ENCODE data around the gene ABCC1. TPM values are rescaled to one million over a fixed set of nuclear protein-coding genes. Genes with fewer than 3 reads are reported as not detected.

ABCC1 gene
- polyA plus RNA-seq, 1 donor from 2014 or later, result 3.0 TPM

DNA sequence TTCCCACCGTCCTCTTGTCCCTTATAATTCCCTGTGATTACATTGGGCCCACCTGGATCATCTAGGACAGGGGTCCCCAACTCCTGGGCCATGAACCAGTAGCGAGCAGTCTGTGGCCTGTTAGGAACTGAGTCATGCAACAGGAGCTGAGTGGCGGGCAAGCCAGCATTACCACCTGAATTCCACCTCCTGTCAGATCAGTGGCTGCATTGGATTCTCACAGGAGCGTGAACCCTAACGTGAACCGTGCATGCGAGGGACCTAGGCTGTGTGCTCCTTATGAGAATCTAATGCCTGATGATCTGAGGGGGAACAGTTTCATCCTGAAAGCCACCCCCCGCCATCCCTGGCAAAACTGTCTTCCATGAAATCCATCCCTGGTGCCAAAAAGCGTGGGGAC, 36.8 kb downstream of the ABCC1 start:
- no peak overlapping the region for H3K9ac ChIP-seq (ENCODE audit: low read length)
- no peaks in the 10 kb centered on the region for H3K9me3 ChIP-seq (ENCODE audit: low read length)
- H3K4me3 ChIP-seq (ENCODE audit: low read length), result no peak overlapping the region
- no peaks in the 10 kb centered on the region for H3K27me3 ChIP-seq (ENCODE audit: insufficient read depth, low read depth, low read length)
- H3K36me3 ChIP-seq (ENCODE audit: insufficient read depth, low read length), result no peaks in the 10 kb centered on the region
- H3K79me2 ChIP-seq (replicated peaks; ENCODE audit: insufficient read depth, low read length), result no peaks in the 10 kb centered on the region
- H2AFZ ChIP-seq (ENCODE audit: low read depth, low read length), result no peak overlapping the region
- H4K20me1 ChIP-seq (ENCODE audit: insufficient read depth), result no peaks in the 10 kb centered on the region
- H3K27ac ChIP-seq (ENCODE audit: low read length), result no peak overlapping the region
- no peak overlapping the region for H3K4me2 ChIP-seq (ENCODE audit: low read length)
- TF ChIP-seq, protein P1, sequence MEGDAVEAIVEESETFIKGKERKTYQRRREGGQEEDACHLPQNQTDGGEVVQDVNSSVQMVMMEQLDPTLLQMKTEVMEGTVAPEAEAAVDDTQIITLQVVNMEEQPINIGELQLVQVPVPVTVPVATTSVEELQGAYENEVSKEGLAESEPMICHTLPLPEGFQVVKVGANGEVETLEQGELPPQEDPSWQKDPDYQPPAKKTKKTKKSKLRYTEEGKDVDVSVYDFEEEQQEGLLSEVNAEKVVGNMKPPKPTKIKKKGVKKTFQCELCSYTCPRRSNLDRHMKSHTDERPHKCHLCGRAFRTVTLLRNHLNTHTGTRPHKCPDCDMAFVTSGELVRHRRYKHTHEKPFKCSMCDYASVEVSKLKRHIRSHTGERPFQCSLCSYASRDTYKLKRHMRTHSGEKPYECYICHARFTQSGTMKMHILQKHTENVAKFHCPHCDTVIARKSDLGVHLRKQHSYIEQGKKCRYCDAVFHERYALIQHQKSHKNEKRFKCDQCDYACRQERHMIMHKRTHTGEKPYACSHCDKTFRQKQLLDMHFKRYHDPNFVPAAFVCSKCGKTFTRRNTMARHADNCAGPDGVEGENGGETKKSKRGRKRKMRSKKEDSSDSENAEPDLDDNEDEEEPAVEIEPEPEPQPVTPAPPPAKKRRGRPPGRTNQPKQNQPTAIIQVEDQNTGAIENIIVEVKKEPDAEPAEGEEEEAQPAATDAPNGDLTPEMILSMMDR (IDR thresholded peaks at IDR 0.05; ENCODE audit: poor library complexity, severe bottlenecking), result no peak
- TF ChIP-seq EZH2 (IDR thresholded peaks at IDR 0.05; ENCODE audit: borderline replicate concordance, insufficient read depth, low read length, poor library complexity, severe bottlenecking), result no peak
- TF ChIP-seq RAD21 (conservative IDR thresholded peaks at IDR 0.05), result no peak
- TF ChIP-seq, protein P2, sequence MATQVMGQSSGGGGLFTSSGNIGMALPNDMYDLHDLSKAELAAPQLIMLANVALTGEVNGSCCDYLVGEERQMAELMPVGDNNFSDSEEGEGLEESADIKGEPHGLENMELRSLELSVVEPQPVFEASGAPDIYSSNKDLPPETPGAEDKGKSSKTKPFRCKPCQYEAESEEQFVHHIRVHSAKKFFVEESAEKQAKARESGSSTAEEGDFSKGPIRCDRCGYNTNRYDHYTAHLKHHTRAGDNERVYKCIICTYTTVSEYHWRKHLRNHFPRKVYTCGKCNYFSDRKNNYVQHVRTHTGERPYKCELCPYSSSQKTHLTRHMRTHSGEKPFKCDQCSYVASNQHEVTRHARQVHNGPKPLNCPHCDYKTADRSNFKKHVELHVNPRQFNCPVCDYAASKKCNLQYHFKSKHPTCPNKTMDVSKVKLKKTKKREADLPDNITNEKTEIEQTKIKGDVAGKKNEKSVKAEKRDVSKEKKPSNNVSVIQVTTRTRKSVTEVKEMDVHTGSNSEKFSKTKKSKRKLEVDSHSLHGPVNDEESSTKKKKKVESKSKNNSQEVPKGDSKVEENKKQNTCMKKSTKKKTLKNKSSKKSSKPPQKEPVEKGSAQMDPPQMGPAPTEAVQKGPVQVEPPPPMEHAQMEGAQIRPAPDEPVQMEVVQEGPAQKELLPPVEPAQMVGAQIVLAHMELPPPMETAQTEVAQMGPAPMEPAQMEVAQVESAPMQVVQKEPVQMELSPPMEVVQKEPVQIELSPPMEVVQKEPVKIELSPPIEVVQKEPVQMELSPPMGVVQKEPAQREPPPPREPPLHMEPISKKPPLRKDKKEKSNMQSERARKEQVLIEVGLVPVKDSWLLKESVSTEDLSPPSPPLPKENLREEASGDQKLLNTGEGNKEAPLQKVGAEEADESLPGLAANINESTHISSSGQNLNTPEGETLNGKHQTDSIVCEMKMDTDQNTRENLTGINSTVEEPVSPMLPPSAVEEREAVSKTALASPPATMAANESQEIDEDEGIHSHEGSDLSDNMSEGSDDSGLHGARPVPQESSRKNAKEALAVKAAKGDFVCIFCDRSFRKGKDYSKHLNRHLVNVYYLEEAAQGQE (IDR thresholded peaks at IDR 0.05; ENCODE audit: borderline replicate concordance), result no peak
- no peak for TF ChIP-seq SMC3 (conservative IDR thresholded peaks at IDR 0.05; ENCODE audit: poor library complexity)
- no peak for TF ChIP-seq EP300 (conservative IDR thresholded peaks at IDR 0.05; ENCODE audit: poor library complexity, severe bottlenecking)
- TF ChIP-seq POLR2AphosphoS5 (IDR thresholded peaks at IDR 0.05), result no peak
- no peak for TF ChIP-seq TAF1 (IDR thresholded peaks at IDR 0.05; ENCODE audit: low read depth)
- TF ChIP-seq MXI1 (conservative IDR thresholded peaks at IDR 0.05; ENCODE audit: poor library complexity, severe bottlenecking), result no peak
- H3F3A ChIP-seq (ENCODE audit: insufficient read depth, low read length, poor library complexity, severe bottlenecking), result no peaks in the 10 kb centered on the region
- H3K9me2 ChIP-seq (ENCODE audit: insufficient read depth, low read length), result no peaks in the 10 kb centered on the region

DNA sequence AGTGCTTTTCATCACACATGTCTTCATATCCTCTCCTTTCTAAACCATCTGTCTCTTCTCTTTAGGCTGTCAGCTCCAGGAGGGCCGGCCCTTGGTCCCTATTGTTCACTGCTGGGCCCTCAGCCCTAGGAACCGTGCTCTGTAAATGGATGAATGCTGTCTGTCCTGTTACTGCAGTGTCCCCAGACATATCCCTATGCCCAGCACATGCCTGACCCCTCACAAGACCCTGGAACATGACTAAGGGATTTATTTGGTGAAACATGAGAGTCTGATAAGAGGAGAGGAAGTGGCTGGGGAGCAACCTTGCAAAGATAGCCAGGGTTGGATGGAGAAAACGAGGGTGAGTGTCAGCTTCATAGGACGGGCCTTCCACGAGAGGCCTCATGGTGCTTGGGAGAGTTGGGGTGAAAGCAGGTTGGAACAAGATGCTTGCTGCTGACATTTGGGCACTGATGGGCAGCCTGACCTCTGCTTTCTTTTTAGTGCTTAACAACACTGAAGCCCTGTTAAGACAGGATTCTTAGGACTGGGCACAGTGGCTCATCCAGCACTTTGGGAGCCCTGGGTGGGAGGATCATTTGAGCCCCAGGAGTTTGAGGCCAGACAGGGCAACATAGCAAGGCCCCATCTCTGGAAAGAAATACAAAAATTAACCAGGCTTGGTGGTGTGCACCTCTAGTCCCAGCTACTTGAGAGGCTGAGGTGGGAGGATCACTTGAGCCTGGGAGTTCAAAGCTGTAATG, 39.0 kb downstream of the ABCC1 start:
- Histone ChIP-seq H3K36me3 (ENCODE audit: insufficient read depth, low read length) (no peaks in the 10 kb centered on the region), H3K79me2 (replicated peaks; ENCODE audit: insufficient read depth, low read length) (no peaks in the 10 kb centered on the region), H3K27me3 (ENCODE audit: insufficient read depth, low read depth, low read length) (no peaks in the 10 kb centered on the region), H3F3A (ENCODE audit: insufficient read depth, low read length, poor library complexity, severe bottlenecking) (no peaks in the 10 kb centered on the region), H3K4me3 (ENCODE audit: low read length) (no peak overlapping the region), H2AFZ (ENCODE audit: low read depth, low read length) (no peak overlapping the region), H3K9ac (ENCODE audit: low read length) (no peak overlapping the region), H4K20me1 (ENCODE audit: insufficient read depth) (no peaks in the 10 kb centered on the region), H3K9me3 (ENCODE audit: low read length) (no peaks in the 10 kb centered on the region), H3K27ac (ENCODE audit: low read length) (no peak overlapping the region), H3K4me2 (ENCODE audit: low read length) (no peak overlapping the region), H3K9me2 (ENCODE audit: insufficient read depth, low read length) (no peaks in the 10 kb centered on the region)
- no peak for TF ChIP-seq TAF1 (IDR thresholded peaks at IDR 0.05; ENCODE audit: low read depth)
- TF ChIP-seq SMC3 (conservative IDR thresholded peaks at IDR 0.05; ENCODE audit: poor library complexity), result no peak
- TF ChIP-seq RAD21 (conservative IDR thresholded peaks at IDR 0.05), result no peak
- no peak for TF ChIP-seq EP300 (conservative IDR thresholded peaks at IDR 0.05; ENCODE audit: poor library complexity, severe bottlenecking)
- TF ChIP-seq EZH2 (IDR thresholded peaks at IDR 0.05; ENCODE audit: borderline replicate concordance, insufficient read depth, low read length, poor library complexity, severe bottlenecking), result no peak
